Testis (tissue), 2 donors: Measurements from ENCODE around the gene INPP5A.

ENCODE experiments used
- POLR2A ChIP-seq: fragments of 450-650 bp; IDR thresholded peaks from one replicate; pipeline ENCODE4 v1.6.1; 2017; ENCODE audit warnings: antibody characterized with exemption, mild to moderate bottlenecking, moderate library complexity
- TF ChIP-seq, protein P1 (sequence below), 3 experiments: fragments of 450-650 bp in 2 of 3; fragments of 200-600 bp in 1 of 3; sonication (generic) in 1 of 3; IDR thresholded peaks; one replicate each; pipeline ENCODE4 v1.5.1; 2016 to 2019; ENCODE audit warnings: antibody characterized with exemption in 3 of 3, mild to moderate bottlenecking in 2 of 3, moderate library complexity in 1 of 3

DNA sequence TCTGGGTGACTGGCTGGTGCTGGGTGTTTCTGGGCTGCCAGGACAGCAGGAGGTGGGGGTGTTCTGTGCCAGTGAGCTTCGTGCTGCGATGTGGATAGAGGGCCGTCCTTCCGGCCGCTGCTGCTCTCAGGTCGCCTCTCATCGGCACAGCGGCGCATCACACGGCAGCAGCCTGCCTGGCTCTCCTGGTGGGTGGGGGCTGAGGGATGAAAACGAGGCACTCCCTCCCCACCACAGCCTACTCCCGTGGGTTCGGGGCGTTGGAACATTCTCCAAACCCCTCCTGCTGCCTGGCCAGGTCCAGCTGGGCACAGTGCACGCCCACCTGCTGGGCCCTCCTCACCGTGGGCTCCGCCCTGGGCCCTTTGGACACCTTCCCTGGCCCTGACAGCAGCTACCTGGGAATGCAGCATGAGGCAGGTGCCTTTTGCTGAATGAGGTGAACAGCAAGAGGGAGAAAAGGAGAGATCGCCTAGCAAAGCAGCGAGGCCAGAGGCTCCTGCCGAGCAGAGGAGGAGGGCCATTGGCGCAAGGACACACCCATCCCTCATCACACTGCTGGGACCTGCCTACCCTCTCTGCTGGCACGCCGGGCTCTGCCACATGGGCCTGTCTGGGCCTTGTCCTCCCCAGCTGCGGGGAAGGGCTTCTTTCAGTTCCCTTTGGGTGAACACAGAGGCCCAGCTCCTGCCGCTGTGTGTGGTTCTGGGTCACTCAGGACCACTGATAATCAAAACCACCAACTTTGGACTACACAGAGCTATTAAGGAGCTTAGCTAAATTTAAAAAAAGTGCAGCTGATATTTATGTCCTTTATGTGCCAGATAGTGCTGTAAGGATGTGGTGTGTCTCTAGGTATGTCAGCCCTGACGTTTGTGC is 33.4 kb downstream of the INPP5A start:
- TF ChIP-seq POLR2A, result no peak
- TF ChIP-seq, protein P1, sequence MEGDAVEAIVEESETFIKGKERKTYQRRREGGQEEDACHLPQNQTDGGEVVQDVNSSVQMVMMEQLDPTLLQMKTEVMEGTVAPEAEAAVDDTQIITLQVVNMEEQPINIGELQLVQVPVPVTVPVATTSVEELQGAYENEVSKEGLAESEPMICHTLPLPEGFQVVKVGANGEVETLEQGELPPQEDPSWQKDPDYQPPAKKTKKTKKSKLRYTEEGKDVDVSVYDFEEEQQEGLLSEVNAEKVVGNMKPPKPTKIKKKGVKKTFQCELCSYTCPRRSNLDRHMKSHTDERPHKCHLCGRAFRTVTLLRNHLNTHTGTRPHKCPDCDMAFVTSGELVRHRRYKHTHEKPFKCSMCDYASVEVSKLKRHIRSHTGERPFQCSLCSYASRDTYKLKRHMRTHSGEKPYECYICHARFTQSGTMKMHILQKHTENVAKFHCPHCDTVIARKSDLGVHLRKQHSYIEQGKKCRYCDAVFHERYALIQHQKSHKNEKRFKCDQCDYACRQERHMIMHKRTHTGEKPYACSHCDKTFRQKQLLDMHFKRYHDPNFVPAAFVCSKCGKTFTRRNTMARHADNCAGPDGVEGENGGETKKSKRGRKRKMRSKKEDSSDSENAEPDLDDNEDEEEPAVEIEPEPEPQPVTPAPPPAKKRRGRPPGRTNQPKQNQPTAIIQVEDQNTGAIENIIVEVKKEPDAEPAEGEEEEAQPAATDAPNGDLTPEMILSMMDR (IDR thresholded peaks at IDR 0.05), result no peak
